Measurements from ENCODE around the gene INTS7.

DNA sequence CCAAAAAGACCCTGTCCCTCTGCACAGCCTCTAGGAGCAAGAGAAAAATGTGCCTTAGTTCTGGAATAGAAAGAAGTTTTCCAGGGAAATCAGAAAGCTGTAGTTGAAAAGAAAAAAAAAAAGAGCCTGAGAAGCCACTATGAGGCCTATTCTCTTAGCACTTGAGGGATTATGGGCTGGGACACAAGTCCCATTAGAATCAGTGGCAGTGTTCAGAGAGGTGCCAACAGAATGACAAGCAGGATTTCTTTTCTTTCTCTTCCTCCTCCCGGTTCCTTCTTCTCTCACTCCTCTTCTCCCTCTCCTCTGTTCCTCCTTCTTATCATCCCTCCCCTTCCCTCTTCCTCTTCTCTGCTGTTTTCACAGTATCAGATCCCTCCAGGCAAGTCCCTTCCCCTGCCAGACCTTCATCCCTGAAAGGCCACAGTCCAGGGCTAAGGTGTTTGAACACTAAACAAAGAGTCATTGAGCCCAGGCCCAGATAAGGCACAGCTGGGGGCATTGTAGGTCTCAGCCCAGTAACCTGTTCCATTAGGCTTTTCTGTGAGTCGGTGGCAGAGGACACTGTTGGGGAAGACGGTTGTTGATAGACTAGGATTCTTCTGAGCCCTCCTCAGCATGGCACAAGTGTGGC, 140.1 kb downstream of the INTS7 start:
- TF ChIP-seq, protein P1, sequence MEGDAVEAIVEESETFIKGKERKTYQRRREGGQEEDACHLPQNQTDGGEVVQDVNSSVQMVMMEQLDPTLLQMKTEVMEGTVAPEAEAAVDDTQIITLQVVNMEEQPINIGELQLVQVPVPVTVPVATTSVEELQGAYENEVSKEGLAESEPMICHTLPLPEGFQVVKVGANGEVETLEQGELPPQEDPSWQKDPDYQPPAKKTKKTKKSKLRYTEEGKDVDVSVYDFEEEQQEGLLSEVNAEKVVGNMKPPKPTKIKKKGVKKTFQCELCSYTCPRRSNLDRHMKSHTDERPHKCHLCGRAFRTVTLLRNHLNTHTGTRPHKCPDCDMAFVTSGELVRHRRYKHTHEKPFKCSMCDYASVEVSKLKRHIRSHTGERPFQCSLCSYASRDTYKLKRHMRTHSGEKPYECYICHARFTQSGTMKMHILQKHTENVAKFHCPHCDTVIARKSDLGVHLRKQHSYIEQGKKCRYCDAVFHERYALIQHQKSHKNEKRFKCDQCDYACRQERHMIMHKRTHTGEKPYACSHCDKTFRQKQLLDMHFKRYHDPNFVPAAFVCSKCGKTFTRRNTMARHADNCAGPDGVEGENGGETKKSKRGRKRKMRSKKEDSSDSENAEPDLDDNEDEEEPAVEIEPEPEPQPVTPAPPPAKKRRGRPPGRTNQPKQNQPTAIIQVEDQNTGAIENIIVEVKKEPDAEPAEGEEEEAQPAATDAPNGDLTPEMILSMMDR (conservative IDR thresholded peaks at IDR 0.05; ENCODE audit: low read depth in 2 of 2) = no peak
- no peak for TF ChIP-seq EZH2 (IDR thresholded peaks at IDR 0.05; ENCODE audit: low read depth, unreplicated experiment)
- TF ChIP-seq CREB1 (CRISPR knock-in tag; IDR thresholded peaks at IDR 0.05; ENCODE audit: low read depth) = no peak
- no peak for TF ChIP-seq ETS1 (IDR thresholded peaks at IDR 0.05)
- no peak for TF ChIP-seq POLR2AphosphoS5 (IDR thresholded peaks at IDR 0.05; ENCODE audit: low read depth)
- no peak for TF ChIP-seq EZH2phosphoT487 (IDR thresholded peaks at IDR 0.05; ENCODE audit: unreplicated experiment)
- TF ChIP-seq REST (IDR thresholded peaks at IDR 0.05; ENCODE audit: unreplicated experiment) = no peak
- no peak for TF ChIP-seq ZNF114 (CRISPR knock-in tag; IDR thresholded peaks at IDR 0.05)
- no peak for TF ChIP-seq JUNB (IDR thresholded peaks at IDR 0.05; ENCODE audit: unreplicated experiment)
- no peak for TF ChIP-seq ZNF331 (CRISPR knock-in tag; IDR thresholded peaks at IDR 0.05; ENCODE audit: low read depth)
- TF ChIP-seq STAT1 (IDR thresholded peaks at IDR 0.05; ENCODE audit: unreplicated experiment) = no peak
- TF ChIP-seq, protein P2, sequence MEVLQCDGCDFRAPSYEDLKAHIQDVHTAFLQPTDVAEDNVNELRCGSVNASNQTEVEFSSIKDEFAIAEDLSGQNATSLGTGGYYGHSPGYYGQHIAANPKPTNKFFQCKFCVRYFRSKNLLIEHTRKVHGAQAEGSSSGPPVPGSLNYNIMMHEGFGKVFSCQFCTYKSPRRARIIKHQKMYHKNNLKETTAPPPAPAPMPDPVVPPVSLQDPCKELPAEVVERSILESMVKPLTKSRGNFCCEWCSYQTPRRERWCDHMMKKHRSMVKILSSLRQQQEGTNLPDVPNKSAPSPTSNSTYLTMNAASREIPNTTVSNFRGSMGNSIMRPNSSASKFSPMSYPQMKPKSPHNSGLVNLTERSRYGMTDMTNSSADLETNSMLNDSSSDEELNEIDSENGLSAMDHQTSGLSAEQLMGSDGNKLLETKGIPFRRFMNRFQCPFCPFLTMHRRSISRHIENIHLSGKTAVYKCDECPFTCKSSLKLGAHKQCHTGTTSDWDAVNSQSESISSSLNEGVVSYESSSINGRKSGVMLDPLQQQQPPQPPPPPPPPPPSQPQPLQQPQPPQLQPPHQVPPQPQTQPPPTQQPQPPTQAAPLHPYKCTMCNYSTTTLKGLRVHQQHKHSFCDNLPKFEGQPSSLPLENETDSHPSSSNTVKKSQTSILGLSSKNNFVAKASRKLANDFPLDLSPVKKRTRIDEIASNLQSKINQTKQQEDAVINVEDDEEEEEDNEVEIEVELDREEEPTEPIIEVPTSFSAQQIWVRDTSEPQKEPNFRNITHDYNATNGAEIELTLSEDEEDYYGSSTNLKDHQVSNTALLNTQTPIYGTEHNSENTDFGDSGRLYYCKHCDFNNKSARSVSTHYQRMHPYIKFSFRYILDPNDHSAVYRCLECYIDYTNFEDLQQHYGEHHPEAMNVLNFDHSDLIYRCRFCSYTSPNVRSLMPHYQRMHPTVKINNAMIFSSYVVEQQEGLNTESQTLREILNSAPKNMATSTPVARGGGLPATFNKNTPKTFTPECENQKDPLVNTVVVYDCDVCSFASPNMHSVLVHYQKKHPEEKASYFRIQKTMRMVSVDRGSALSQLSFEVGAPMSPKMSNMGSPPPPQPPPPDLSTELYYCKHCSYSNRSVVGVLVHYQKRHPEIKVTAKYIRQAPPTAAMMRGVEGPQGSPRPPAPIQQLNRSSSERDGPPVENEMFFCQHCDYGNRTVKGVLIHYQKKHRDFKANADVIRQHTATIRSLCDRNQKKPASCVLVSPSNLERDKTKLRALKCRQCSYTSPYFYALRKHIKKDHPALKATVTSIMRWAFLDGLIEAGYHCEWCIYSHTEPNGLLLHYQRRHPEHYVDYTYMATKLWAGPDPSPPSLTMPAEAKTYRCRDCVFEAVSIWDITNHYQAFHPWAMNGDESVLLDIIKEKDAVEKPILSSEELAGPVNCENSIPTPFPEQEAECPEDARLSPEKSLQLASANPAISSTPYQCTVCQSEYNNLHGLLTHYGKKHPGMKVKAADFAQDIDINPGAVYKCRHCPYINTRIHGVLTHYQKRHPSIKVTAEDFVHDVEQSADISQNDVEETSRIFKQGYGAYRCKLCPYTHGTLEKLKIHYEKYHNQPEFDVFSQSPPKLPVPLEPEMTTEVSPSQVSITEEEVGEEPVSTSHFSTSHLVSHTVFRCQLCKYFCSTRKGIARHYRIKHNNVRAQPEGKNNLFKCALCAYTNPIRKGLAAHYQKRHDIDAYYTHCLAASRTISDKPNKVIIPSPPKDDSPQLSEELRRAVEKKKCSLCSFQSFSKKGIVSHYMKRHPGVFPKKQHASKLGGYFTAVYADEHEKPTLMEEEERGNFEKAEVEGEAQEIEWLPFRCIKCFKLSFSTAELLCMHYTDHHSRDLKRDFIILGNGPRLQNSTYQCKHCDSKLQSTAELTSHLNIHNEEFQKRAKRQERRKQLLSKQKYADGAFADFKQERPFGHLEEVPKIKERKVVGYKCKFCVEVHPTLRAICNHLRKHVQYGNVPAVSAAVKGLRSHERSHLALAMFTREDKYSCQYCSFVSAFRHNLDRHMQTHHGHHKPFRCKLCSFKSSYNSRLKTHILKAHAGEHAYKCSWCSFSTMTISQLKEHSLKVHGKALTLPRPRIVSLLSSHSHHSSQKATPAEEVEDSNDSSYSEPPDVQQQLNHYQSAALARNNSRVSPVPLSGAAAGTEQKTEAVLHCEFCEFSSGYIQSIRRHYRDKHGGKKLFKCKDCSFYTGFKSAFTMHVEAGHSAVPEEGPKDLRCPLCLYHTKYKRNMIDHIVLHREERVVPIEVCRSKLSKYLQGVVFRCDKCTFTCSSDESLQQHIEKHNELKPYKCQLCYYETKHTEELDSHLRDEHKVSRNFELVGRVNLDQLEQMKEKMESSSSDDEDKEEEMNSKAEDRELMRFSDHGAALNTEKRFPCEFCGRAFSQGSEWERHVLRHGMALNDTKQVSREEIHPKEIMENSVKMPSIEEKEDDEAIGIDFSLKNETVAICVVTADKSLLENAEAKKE (CRISPR knock-in tag; IDR thresholded peaks at IDR 0.05) = no peak

Data from GM23338 (cell line).